HepG2 (cell line): ENCODE data around the gene MCU. TPM values are rescaled to one million over a fixed set of nuclear protein-coding genes. Genes with fewer than 3 reads are reported as not detected.

Experiments
- ATAC-seq: fragments of 200-7000 bp; cut with Tn5 transposase; 3 replicates; pipeline ENCODE4 v1.9.1; 2020; ENCODE audit warnings: mild to moderate bottlenecking, moderate library complexity
- BruUV-seq: library from RNA; stranded (reverse); fragments of 400-500 nt; replicated peaks from 2 replicates; lab custom pipeline; 2021; lab: Mats Ljungman, UMichigan
- CTCF ChIA-PET: fragments of 300-600 bp; formaldehyde crosslinking; extraction: SDS; loops from one replicate; lab custom pipeline; 2021; ENCODE audit warnings: low total read pairs, inconsistent platforms, low intra/inter-chr PET ratio; lab: Yijun Ruan, JAX
- POLR2A ChIA-PET: fragments of 350-600 bp; sonication (Branson Sonifier 250); formaldehyde crosslinking; loops from one replicate; lab custom pipeline; 2020; ENCODE audit warnings: antibody characterized with exemption, inconsistent platforms; lab: Yijun Ruan, JAX
- DNase-seq: peaks from one replicate; pipeline ENCODE4 v3.0.0-alpha.2; 2015; ENCODE audit warnings: low spot score
- FAIRE-seq: peaks from 3 replicates; lab custom pipeline; 2011; peaks lifted over from hg19 to GRCh38; lab: Jason Lieb, UNC
- H2AFZ ChIP-seq: one replicate; pipeline ENCODE4 v1.6.1; 2011; ENCODE audit warnings: low read length, inconsistent platforms
- H3K27ac ChIP-seq: fragments of 300-600 bp; 3 replicates; pipeline ENCODE4 v1.8.0; 2011; ENCODE audit warnings: mixed run types, mild to moderate bottlenecking, mixed read lengths, low read length, inconsistent platforms; ENCODE audit not compliant: insufficient read depth; ENCODE audit errors: extremely low read length
- H3K27me3 ChIP-seq, 2 experiments: fragments of 200-600 bp in 1 of 2; 2 replicates in 1 of 2; 3 replicates in 1 of 2; pipeline versions ENCODE4 v1.6.0 to v1.8.0; 2011; ENCODE audit warnings: low read length in 2 of 2, mild to moderate bottlenecking in 2 of 2, moderate library complexity in 2 of 2, inconsistent platforms in 1 of 2; ENCODE audit not compliant: insufficient read depth in 2 of 2, control insufficient read depth in 1 of 2
- H3K36me3 ChIP-seq, 2 experiments: fragments of 200-600 bp in 1 of 2; replicated peaks in 1 of 2; 2 replicates in 1 of 2; 3 replicates in 1 of 2; pipeline versions ENCODE4 v1.5.1 to v1.8.0; 2011; ENCODE audit warnings: low read length in 2 of 2, inconsistent platforms in 1 of 2; ENCODE audit not compliant: insufficient read depth in 2 of 2, control insufficient read depth in 1 of 2
- H3K4me1 ChIP-seq: 2 replicates; pipeline ENCODE4 v1.5.1; 2012; ENCODE audit warnings: low read length, inconsistent platforms; ENCODE audit not compliant: insufficient read depth
- H3K4me2 ChIP-seq: 2 replicates; pipeline ENCODE4 v1.6.0; 2011; ENCODE audit warnings: low read depth, low read length, inconsistent platforms
- H3K4me3 ChIP-seq, 3 experiments: fragments of 200-600 bp in 1 of 3; sonication (generic), shearing (Covaris generic) in 1 of 3; replicated peaks in 1 of 3; 2 replicates each; pipeline ENCODE4 v1.5.1; 2011 to 2016; ENCODE audit warnings: low read length in 3 of 3, inconsistent platforms in 2 of 3, low read depth in 2 of 3, mild to moderate bottlenecking in 2 of 3, control low read depth in 1 of 3, mixed read lengths in 1 of 3; ENCODE audit not compliant: insufficient read depth in 1 of 3
- H3K79me2 ChIP-seq: one replicate; pipeline ENCODE4 v1.6.1; 2011; ENCODE audit warnings: low read length, inconsistent platforms; ENCODE audit not compliant: insufficient read depth
- H3K9ac ChIP-seq: 2 replicates; pipeline ENCODE4 v1.6.0; 2011; ENCODE audit warnings: mild to moderate bottlenecking, low read depth, low read length, inconsistent platforms; ENCODE audit not compliant: insufficient read depth
- H3K9me3 ChIP-seq: 2 replicates; pipeline ENCODE4 v1.5.1; 2012; ENCODE audit warnings: mild to moderate bottlenecking, low read length
- H4K20me1 ChIP-seq: 2 replicates; pipeline ENCODE4 v1.6.0; 2011; ENCODE audit warnings: inconsistent platforms, mild to moderate bottlenecking, low read length, moderate library complexity; ENCODE audit not compliant: insufficient read depth
- MYNN ChIP-seq: sonication (generic); formaldehyde crosslinking; IDR thresholded peaks from 2 replicates; pipeline ENCODE4 v1.4.0; 2020; ENCODE audit warnings: mild to moderate bottlenecking, low read depth, missing genetic modification reagents
- RORA ChIP-seq: sonication (generic); formaldehyde crosslinking; IDR thresholded peaks from 2 replicates; pipeline ENCODE4 v1.5.0; 2020; ENCODE audit warnings: mild to moderate bottlenecking, missing genetic modification reagents, moderate library complexity
- ZBTB39 ChIP-seq: sonication (generic); formaldehyde crosslinking; IDR thresholded peaks from 2 replicates; pipeline ENCODE4 v1.5.0; 2020; ENCODE audit warnings: missing genetic modification reagents
- WGBS: methylation state at CpG from one replicate; pipeline ENCODE4 v1.1.6; 2017; ENCODE audit warnings: low lambda C conversion rate; 5-methylcytosine and 5-hydroxymethylcytosine counted together
- in situ Hi-C: cut with HindIII; loops from 2 replicates; pipeline ENCODE4 v1.10.0; 2017; ENCODE audit warnings: low pct_unique_long_range_greater_than_20kb; ENCODE audit not compliant: extremely low pct_ligation_motif_present
- intact Hi-C: fragments of 100-400 bp; cut with micrococcal nuclease; formaldehyde crosslinking; loops from one replicate; pipeline ENCODE4 v1.10.0; 2022; ENCODE audit not compliant: unreplicated experiment
- polyA plus RNA-seq, 8 experiments: library from polyadenylated mRNA; depleted of rRNA in 3 of 8; stranded (reverse) in 7 of 8; unstranded in 1 of 8; fragments of >200 nt; fragmentation: Illumina TruSeq in 4 of 8; extraction: Trizol in 4 of 8; gene quantifications; 2 replicates each; pipeline versions ENCODE4 v1.2.1 to v1.2.3, GENCODE V29; 2011 to 2016; ENCODE audit warnings: low read depth in 4 of 8, missing spikeins in 1 of 8, mixed read lengths in 1 of 8; ENCODE audit not compliant: insufficient read depth in 1 of 8
- total RNA-seq, 5 experiments: library from RNA; depleted of rRNA; stranded (reverse); fragments of >200 nt; fragmentation: Illumina TruSeq; extraction: Trizol; gene quantifications; 2 replicates each; pipeline ENCODE4 v1.2.3, GENCODE V29; 2016; ENCODE audit warnings: low read depth in 1 of 5

The MCU gene
- total and polyA plus RNA-seq, 2 of the 13 experiments (the other 11 are each of a cell fraction or from before 2014, with no cell fraction given): 25.9 to 64.5 TPM

GRCh38 chr10:72729528-72729927 lies 37.6 kb downstream of the MCU start:
- intact Hi-C loops (no loop called here), in situ Hi-C loops (no loop called here)
- Histone ChIP-seq H4K20me1 (no peaks in the 10 kb centered on the region), H2AFZ (no peak overlapping the region), H3K9me3 (no peaks in the 10 kb centered on the region), H3K79me2 (peaks cover 2% of the 10 kb centered on the region), H3K4me1 (peaks cover 11% of the 10 kb centered on the region; the same call in 1 of the 2 replicates), H3K27me3 (no peaks in the 10 kb centered on the region), H3K27ac (no peak overlapping the region), H3K4me2 (no peak overlapping the region)
- 67% methylated on average over 3 of the region's 3 CpGs for WGBS
- FAIRE-seq (peak; percentile 36), ATAC-seq (peak; percentile 67)
- no TSS peak for BruUV-seq
- CTCF ChIA-PET: no interaction called here
- POLR2A ChIA-PET: no interaction called here
- TF ChIP-seq ZBTB39 (CRISPR knock-in tag) (0 out of 2 replicates have a peak, but pooled peaks have one; percentile 42), MYNN (CRISPR knock-in tag) (no peak)
- TF ChIP-seq, all 625 proteins: peak for 1
- DNase-seq: peak; percentile 23
- no peak overlapping the region for H3K4me3 ChIP-seq
- H3K36me3 ChIP-seq: no peaks in the 10 kb centered on the region
- no peak overlapping the region for H3K9ac ChIP-seq

- ChIA-PET CTCF (no interaction called here), POLR2A (no interaction called here)
- H3K4me1 ChIP-seq: peaks cover 12% of the 10 kb centered on the region; the same call in 1 of the 2 replicates
- intact Hi-C loops (no loop called here), in situ Hi-C loops (no loop called here)
- peaks cover 2% of the 10 kb centered on the region for H3K79me2 ChIP-seq
- no peak for TF ChIP-seq RORA
- FAIRE-seq (no peak), ATAC-seq (no peak), DNase-seq (no peak)
- H3K4me3 ChIP-seq: no peak overlapping the region
- H4K20me1 ChIP-seq: no peaks in the 10 kb centered on the region
- no peaks in the 10 kb centered on the region for H3K27me3 ChIP-seq
- no peaks in the 10 kb centered on the region for H3K9me3 ChIP-seq
- no peak overlapping the region for H3K9ac ChIP-seq
- BruUV-seq: no TSS peak
- no peak overlapping the region for H3K27ac ChIP-seq
- H3K36me3 ChIP-seq: no peaks in the 10 kb centered on the region
- no peak overlapping the region for H2AFZ ChIP-seq
- no peak overlapping the region for H3K4me2 ChIP-seq
- WGBS: over 99% methylated on average over 5 of the region's 5 CpGs
Observed at GRCh38 chr10:72730479-72730878, 38.5 kb downstream of the MCU start.
